CD4-positive, alpha-beta T cell (primary cell): ENCODE results near the gene FIG4. TPM values are rescaled to one million over a fixed set of nuclear protein-coding genes. Genes with fewer than 3 reads are reported as not detected.

Source experiments
- ATAC-seq: fragments of 200-7000 bp; cut with Tn5 transposase; one replicate; pipeline ENCODE4 v1.10.0; 2022; ENCODE audit warnings: mild to moderate bottlenecking; ENCODE audit not compliant: poor library complexity
- CTCF ChIA-PET: fragments of 350-600 bp; sonication (Branson Sonifier 250); formaldehyde crosslinking; loops from one replicate; lab custom pipeline; 2021; ENCODE audit warnings: antibody characterized with exemption, inconsistent platforms; lab: Charles Lee
- POLR2A ChIA-PET: fragments of 350-600 bp; sonication (Branson Sonifier 250); formaldehyde crosslinking; loops from one replicate; lab custom pipeline; 2021; ENCODE audit warnings: antibody characterized with exemption, inconsistent platforms; lab: Charles Lee
- DNase-seq, 14 experiments: peaks; one replicate each; pipeline ENCODE4 v3.0.0-alpha.2; 2013 to 2020; ENCODE audit warnings: mixed read lengths in 2 of 14
- H3K27ac ChIP-seq, 2 donors: one replicate each; pipeline versions ENCODE4 v1.5.1 to v1.7.0; 2013; ENCODE audit warnings: low read length in 2 of 2, low read depth in 1 of 2, mild to moderate bottlenecking in 1 of 2
- H3K27me3 ChIP-seq, 2 experiments: 1 replicate in 1 of 2; 2 replicates in 1 of 2; pipeline versions ENCODE4 v1.6.1 to v1.7.0; 2013; ENCODE audit warnings: low read length in 2 of 2, control low read depth in 1 of 2, mild to moderate bottlenecking in 1 of 2, moderate library complexity in 1 of 2; ENCODE audit not compliant: insufficient read depth in 2 of 2, control insufficient read depth in 1 of 2
- H3K36me3 ChIP-seq: one replicate; pipeline ENCODE4 v1.6.1; 2013; ENCODE audit warnings: low read length, control low read depth; ENCODE audit not compliant: insufficient read depth
- H3K4me1 ChIP-seq: one replicate; pipeline ENCODE4 v1.6.1; 2013; ENCODE audit warnings: low read length, control low read depth; ENCODE audit not compliant: insufficient read depth
- H3K4me3 ChIP-seq: one replicate; pipeline ENCODE4 v1.5.1; 2013; ENCODE audit warnings: mild to moderate bottlenecking, low read length, moderate library complexity
- H3K9me3 ChIP-seq, 2 experiments: 1 replicate in 1 of 2; 2 replicates in 1 of 2; pipeline versions ENCODE4 v1.6.1 to v1.7.0; 2013; ENCODE audit warnings: low read length in 2 of 2, mild to moderate bottlenecking in 2 of 2, control low read depth in 1 of 2, moderate library complexity in 1 of 2; ENCODE audit not compliant: control insufficient read depth in 1 of 2, insufficient read depth in 1 of 2
- H3K27ac Mint-ChIP-seq: one replicate; pipeline ENCODE4 v1.8.0; 2020; ENCODE audit warnings: mixed read lengths
- H3K27me3 Mint-ChIP-seq: one replicate; pipeline ENCODE4 v1.8.0; 2021; ENCODE audit warnings: mixed read lengths
- H3K36me3 Mint-ChIP-seq: one replicate; pipeline ENCODE4 v1.8.0; 2021; ENCODE audit warnings: low read depth, mixed read lengths
- H3K4me1 Mint-ChIP-seq: one replicate; pipeline ENCODE4 v1.8.0; 2021; ENCODE audit warnings: low read depth, mixed read lengths
- H3K4me3 Mint-ChIP-seq: one replicate; pipeline ENCODE4 v1.8.0; 2020; ENCODE audit warnings: mild to moderate bottlenecking, mixed read lengths
- H3K9me3 Mint-ChIP-seq: one replicate; pipeline ENCODE4 v1.8.0; 2020; ENCODE audit warnings: mixed read lengths
- intact Hi-C, 2 experiments: fragments of 100-400 bp; cut with DNase I in 1 of 2; cut with micrococcal nuclease in 1 of 2; formaldehyde crosslinking; loops; one replicate each; pipeline versions ENCODE4 v1.15.1 to v1.9.0; 2023 to 2025; cut with DNase I, micrococcal nuclease
- total RNA-seq, 174 experiments: library from RNA in 2 of 174; stranded (reverse) in 2 of 174; gene quantifications; one replicate each; pipeline ENCODE4 v1.2.3 and lab custom pipeline; 2021 to 2026
- TF ChIP-seq, protein P1 (sequence below): fragments of 200-600 bp; IDR thresholded peaks from one replicate; pipeline ENCODE4 v1.8.0; 2022; ENCODE audit warnings: antibody characterized with exemption, mild to moderate bottlenecking

FIG4 gene
- total RNA-seq, 2 experiments from 2014 or later = 3.3 to 4.0 TPM

DNA sequence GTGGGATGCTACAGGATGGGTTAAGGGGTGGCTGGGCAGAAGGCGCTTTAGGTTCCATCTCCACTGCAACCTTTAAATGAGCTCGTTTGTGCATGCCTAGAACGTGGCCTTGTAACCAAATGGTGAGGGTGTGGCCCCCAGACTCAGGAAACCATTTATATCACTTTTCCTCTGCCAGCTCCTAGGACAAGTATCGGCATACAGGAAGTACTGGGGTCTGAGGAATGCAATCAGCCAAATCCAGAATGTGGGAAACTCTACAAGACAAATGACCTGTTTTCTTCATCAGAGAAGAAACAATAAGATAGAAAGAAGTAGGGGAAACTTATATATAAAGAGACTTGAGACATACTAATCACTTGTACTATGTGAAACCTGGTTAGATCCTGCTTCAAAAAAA is 21.3 kb upstream of the FIG4 start:
- no peaks in the 10 kb centered on the region for H3K27me3 ChIP-seq
- H3K4me1 Mint-ChIP-seq = no peaks in the 10 kb centered on the region
- no peak overlapping the region for H3K27ac Mint-ChIP-seq
- H3K36me3 Mint-ChIP-seq = peaks cover 32% of the 10 kb centered on the region
- intact Hi-C loops = no loop called here
- ChIA-PET CTCF (no interaction called here), POLR2A (no interaction called here)
- TF ChIP-seq, protein P1, sequence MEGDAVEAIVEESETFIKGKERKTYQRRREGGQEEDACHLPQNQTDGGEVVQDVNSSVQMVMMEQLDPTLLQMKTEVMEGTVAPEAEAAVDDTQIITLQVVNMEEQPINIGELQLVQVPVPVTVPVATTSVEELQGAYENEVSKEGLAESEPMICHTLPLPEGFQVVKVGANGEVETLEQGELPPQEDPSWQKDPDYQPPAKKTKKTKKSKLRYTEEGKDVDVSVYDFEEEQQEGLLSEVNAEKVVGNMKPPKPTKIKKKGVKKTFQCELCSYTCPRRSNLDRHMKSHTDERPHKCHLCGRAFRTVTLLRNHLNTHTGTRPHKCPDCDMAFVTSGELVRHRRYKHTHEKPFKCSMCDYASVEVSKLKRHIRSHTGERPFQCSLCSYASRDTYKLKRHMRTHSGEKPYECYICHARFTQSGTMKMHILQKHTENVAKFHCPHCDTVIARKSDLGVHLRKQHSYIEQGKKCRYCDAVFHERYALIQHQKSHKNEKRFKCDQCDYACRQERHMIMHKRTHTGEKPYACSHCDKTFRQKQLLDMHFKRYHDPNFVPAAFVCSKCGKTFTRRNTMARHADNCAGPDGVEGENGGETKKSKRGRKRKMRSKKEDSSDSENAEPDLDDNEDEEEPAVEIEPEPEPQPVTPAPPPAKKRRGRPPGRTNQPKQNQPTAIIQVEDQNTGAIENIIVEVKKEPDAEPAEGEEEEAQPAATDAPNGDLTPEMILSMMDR = no peak
- no peaks in the 10 kb centered on the region for H3K4me1 ChIP-seq
- H3K4me3 ChIP-seq = no peak overlapping the region
- peaks cover 7% of the 10 kb centered on the region for H3K36me3 ChIP-seq
- no peaks in the 10 kb centered on the region for H3K27me3 Mint-ChIP-seq
- H3K9me3 Mint-ChIP-seq = no peaks in the 10 kb centered on the region
- ATAC-seq (no peak), DNase-seq (no peak)
- H3K27ac ChIP-seq = no peak overlapping the region
- no peaks in the 10 kb centered on the region for H3K9me3 ChIP-seq
- H3K4me3 Mint-ChIP-seq = no peak overlapping the region

DNA sequence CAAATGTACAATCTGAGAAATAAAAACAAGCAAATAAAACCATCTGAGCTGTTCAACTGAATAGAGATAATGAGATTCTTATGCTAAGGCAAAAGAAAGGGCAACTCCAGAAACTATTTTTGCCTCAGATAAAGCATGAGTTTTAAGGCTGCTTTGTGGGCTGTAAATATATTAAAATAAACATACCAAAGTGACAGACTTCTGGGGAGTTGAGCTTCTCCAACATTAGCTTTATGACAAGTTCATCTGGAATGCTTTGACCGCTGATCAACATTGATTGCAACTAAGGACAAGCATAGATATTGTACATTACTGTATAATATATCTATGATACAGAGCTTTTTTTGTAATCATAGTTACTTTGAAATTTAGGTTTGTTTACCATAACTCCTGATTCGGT is 19.4 kb upstream of the FIG4 start:
- Mint-ChIP-seq H3K4me3 (no peak overlapping the region), H3K27me3 (no peaks in the 10 kb centered on the region), H3K36me3 (peaks cover 27% of the 10 kb centered on the region), H3K27ac (no peak overlapping the region), H3K9me3 (no peaks in the 10 kb centered on the region), H3K4me1 (no peaks in the 10 kb centered on the region)
- H3K36me3 ChIP-seq = peaks cover 7% of the 10 kb centered on the region
- ATAC-seq (no peak), DNase-seq (no peak)
- CTCF ChIA-PET = interaction anchor here (1.4 kb wide), 1 partner anchor 33 kb away, joined by 4 read pairs; no protein-coding TSS in a partner anchor
- TF ChIP-seq, protein P1 = no peak
- POLR2A ChIA-PET = no interaction called here
- H3K4me1 ChIP-seq = no peaks in the 10 kb centered on the region
- H3K27ac ChIP-seq = no peak overlapping the region
- H3K9me3 ChIP-seq = no peaks in the 10 kb centered on the region
- no peaks in the 10 kb centered on the region for H3K27me3 ChIP-seq
- intact Hi-C loops = no loop called here
- no peak overlapping the region for H3K4me3 ChIP-seq

DNA sequence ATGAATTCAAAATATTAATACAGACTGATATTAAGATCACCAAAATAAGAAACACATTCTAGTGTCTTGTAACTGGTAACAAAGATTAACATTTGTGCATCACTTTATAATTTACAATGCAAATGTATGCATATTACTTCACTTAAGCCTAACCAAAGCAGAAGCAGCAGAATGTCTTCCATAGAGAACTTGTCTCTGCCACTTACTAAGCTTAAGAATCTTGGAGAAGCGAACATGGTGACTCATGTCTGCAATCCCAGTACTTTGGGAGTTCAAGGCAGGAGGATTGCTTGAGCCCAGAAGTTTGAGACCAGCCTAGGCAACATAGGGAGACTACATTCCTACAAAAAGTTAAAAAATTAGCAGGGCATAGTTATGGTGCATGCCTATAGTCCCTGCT is 18.9 kb upstream of the FIG4 start:
- Mint-ChIP-seq H3K36me3 (peaks cover 27% of the 10 kb centered on the region), H3K4me1 (no peaks in the 10 kb centered on the region), H3K27me3 (no peaks in the 10 kb centered on the region), H3K9me3 (no peaks in the 10 kb centered on the region), H3K4me3 (no peak overlapping the region), H3K27ac (no peak overlapping the region)
- CTCF ChIA-PET = interaction anchor here (1.4 kb wide), 1 partner anchor 33 kb away, joined by 4 read pairs; no protein-coding TSS in a partner anchor
- ATAC-seq (no peak), DNase-seq (no peak)
- Histone ChIP-seq H3K4me1 (no peaks in the 10 kb centered on the region), H3K27me3 (no peaks in the 10 kb centered on the region), H3K9me3 (no peaks in the 10 kb centered on the region), H3K4me3 (no peak overlapping the region), H3K36me3 (peaks cover 7% of the 10 kb centered on the region), H3K27ac (no peak overlapping the region)
- TF ChIP-seq, protein P1 = no peak
- POLR2A ChIA-PET = no interaction called here
- intact Hi-C loops = no loop called here
